RWPE1 (cell line): ENCODE results near the gene SELENOT.
"Not testable (repeated sequence)": the region's sequence is repeated elsewhere in the genome, so short reads cannot be mapped to it uniquely, and the experiment has no call there.

Experiments used
- CTCF ChIA-PET: fragments of 350-600 bp; sonication (Branson Sonifier 250); formaldehyde crosslinking; extraction: SDS; loops from one replicate; lab custom pipeline; 2021; lab: Yijun Ruan, JAX
- POLR2A ChIA-PET: fragments of 400-600 bp; formaldehyde crosslinking; extraction: SDS; loops from one replicate; lab custom pipeline; 2020; ENCODE audit warnings: antibody characterized with exemption; ENCODE audit not compliant: low non-redundant PET; lab: Yijun Ruan, JAX
- DNase-seq: peaks from one replicate; pipeline ENCODE4 v3.0.0; 2012; ENCODE audit warnings: low spot score
- H3K27ac ChIP-seq: fragments of 450-650 bp; 2 replicates; pipeline ENCODE4 v1.5.1; 2017
- CTCF ChIP-seq: fragments of 450-650 bp; conservative IDR thresholded peaks from 2 replicates; pipeline ENCODE4 v1.5.1; 2017; ENCODE audit warnings: low read depth, mild to moderate bottlenecking

The SELENOT gene

GRCh38 chr3:150594150-150594549 is 9.0 kb upstream of the SELENOT start:
- ChIA-PET CTCF (interaction anchor here (0.7 kb wide), 1 partner anchor 1038 kb away, joined by 3 read pairs; no protein-coding TSS in a partner anchor), POLR2A (no interaction called here)
- H3K27ac ChIP-seq, result no peak overlapping the region
- DNase-seq, result no peak
- no peak for TF ChIP-seq CTCF

DNA sequence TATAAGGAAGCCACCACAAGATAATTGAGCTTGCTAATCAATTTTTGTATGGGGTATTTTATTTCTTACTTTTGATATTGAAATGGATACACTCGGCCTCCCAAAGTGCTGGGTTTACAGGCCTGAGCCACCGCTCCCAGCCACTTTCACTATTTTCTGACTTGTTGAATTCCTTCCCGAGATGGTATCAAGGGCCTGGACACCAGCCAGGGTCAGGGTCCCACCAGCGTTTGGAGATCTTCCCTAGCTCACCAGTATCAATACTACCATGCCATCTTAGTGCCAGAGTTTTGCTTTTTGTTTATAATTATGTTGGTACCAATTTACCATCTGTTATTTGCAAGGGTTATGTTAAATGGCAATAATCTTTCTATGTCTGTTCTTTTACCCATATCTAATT is 5.5 kb upstream of the SELENOT start:
- no peak for DNase-seq
- no peak for TF ChIP-seq CTCF
- ChIA-PET CTCF (interaction anchor here (1.5 kb wide), 1 partner anchor 8 kb away, joined by 7 read pairs; no protein-coding TSS in a partner anchor), POLR2A (no interaction called here)
- H3K27ac ChIP-seq, result no peak overlapping the region

- ChIA-PET POLR2A (no interaction called here), CTCF (no interaction called here)
- DNase-seq, result peak; percentile 68
- no peak overlapping the region for H3K27ac ChIP-seq
- TF ChIP-seq CTCF, result no peak
Measured at GRCh38 chr3:150599611-150600297, 3.4 kb upstream of the SELENOT start.

DNA sequence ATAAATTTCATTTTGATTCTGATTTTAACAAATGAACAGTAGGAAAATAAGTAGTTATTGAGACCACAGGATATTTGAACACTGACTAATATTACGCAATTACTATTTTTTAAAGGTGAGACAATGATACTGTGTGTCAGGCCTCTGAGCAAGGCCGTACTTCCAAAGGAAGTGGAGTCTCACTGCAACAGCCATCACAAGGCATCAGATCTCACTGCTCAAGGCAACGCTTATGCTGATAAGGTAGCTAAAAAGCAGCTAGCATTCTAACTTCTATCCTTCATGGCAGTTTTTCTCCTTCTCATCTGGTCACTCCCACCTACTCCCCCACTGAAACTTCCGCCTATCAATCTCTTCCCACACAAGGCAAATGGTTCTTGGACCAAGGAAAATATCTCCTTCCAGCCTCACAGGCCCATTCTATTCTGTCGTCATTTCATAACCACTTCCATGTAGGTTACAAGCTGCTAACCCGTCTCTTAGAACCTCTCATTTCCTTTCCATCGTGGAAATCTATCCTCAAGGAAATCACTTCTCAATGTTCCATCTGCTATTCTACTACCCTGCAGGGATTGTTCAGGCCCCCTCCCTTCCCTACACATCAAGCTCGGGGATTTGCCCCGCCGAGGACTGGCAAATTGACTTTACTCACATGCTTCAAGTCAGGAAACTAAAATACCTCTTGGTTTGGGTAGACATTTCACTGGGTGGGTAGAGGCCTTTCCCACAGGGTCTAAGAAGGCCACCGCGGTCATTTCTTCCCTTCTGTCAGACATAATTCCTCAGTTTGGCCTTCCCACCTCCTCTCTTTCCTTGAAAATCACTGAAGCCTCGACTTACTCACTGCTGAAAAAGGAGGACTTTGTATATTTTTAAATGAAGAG is 2.2 kb upstream of the SELENOT start:
- H3K27ac ChIP-seq, POLR2A ChIA-PET, CTCF ChIA-PET: not testable (repeated sequence)

GRCh38 chr3:150602426-150603152 is 532 bp upstream of the SELENOT start:
- POLR2A ChIA-PET, result interaction anchor here (0.7 to 0.8 kb wide), 2 partner anchors 9 to 101 kb away, joined by 3 to 4 read pairs; partner anchors contain the start of gene ERICH6
- no peak for DNase-seq
- CTCF ChIA-PET, result interaction anchor here (0.7 to 1.3 kb wide), 4 partner anchors 9 to 993 kb away, joined by 3 to 6 read pairs (median 3); no protein-coding TSS in a partner anchor

More for the DNA sequence above, 2.2 kb upstream of the SELENOT start:
- DNase-seq, result peak; percentile 31

GRCh38 chr3:150603980-150604319 is 829 bp downstream of the SELENOT start:
- DNase-seq, result peak; percentile 8
- ChIA-PET CTCF (no interaction called here), POLR2A (no interaction called here)
- peak overlapping the region; percentile 99 for H3K27ac ChIP-seq
- TF ChIP-seq CTCF, result no peak

More at GRCh38 chr3:150602426-150603152, 532 bp upstream of the SELENOT start:
- H3K27ac ChIP-seq, result peak overlapping the region; percentile 99
- no peak for TF ChIP-seq CTCF
